HepG2 (cell line): ENCODE measurements around the gene IL27RA. TPM values are rescaled to one million over a fixed set of nuclear protein-coding genes. Genes with fewer than 3 reads are reported as not detected.
A peak's percentile ranks its signal among the peaks of the same experiment; 100 is the strongest.
"Not testable (repeated sequence)": the region's sequence is repeated elsewhere in the genome, so short reads cannot be mapped to it uniquely, and the experiment has no call there.

Source experiments
- ATAC-seq: fragments of 200-7000 bp; cut with Tn5 transposase; 3 replicates; pipeline ENCODE4 v1.9.1; 2020; ENCODE audit warnings: mild to moderate bottlenecking, moderate library complexity
- BruUV-seq: library from RNA; stranded (reverse); fragments of 400-500 nt; replicated peaks from 2 replicates; lab custom pipeline; 2021; lab: Mats Ljungman, UMichigan
- CTCF ChIA-PET: fragments of 300-600 bp; formaldehyde crosslinking; extraction: SDS; loops from one replicate; lab custom pipeline; 2021; ENCODE audit warnings: low total read pairs, inconsistent platforms, low intra/inter-chr PET ratio; lab: Yijun Ruan, JAX
- POLR2A ChIA-PET: fragments of 350-600 bp; sonication (Branson Sonifier 250); formaldehyde crosslinking; loops from one replicate; lab custom pipeline; 2020; ENCODE audit warnings: antibody characterized with exemption, inconsistent platforms; lab: Yijun Ruan, JAX
- DNase-seq: peaks from one replicate; pipeline ENCODE4 v3.0.0-alpha.2; 2015; ENCODE audit warnings: low spot score
- FAIRE-seq: peaks from 3 replicates; lab custom pipeline; 2011; peaks lifted over from hg19 to GRCh38; lab: Jason Lieb, UNC
- H2AFZ ChIP-seq: one replicate; pipeline ENCODE4 v1.6.1; 2011; ENCODE audit warnings: low read length, inconsistent platforms
- H3K27ac ChIP-seq: fragments of 300-600 bp; 3 replicates; pipeline ENCODE4 v1.8.0; 2011; ENCODE audit warnings: mixed run types, mild to moderate bottlenecking, mixed read lengths, low read length, inconsistent platforms; ENCODE audit not compliant: insufficient read depth; ENCODE audit errors: extremely low read length
- H3K27me3 ChIP-seq, 2 experiments: fragments of 200-600 bp in 1 of 2; 2 replicates in 1 of 2; 3 replicates in 1 of 2; pipeline versions ENCODE4 v1.6.0 to v1.8.0; 2011; ENCODE audit warnings: low read length in 2 of 2, mild to moderate bottlenecking in 2 of 2, moderate library complexity in 2 of 2, inconsistent platforms in 1 of 2; ENCODE audit not compliant: insufficient read depth in 2 of 2, control insufficient read depth in 1 of 2
- H3K36me3 ChIP-seq, 2 experiments: fragments of 200-600 bp in 1 of 2; replicated peaks in 1 of 2; 2 replicates in 1 of 2; 3 replicates in 1 of 2; pipeline versions ENCODE4 v1.5.1 to v1.8.0; 2011; ENCODE audit warnings: low read length in 2 of 2, inconsistent platforms in 1 of 2; ENCODE audit not compliant: insufficient read depth in 2 of 2, control insufficient read depth in 1 of 2
- H3K4me1 ChIP-seq: 2 replicates; pipeline ENCODE4 v1.5.1; 2012; ENCODE audit warnings: low read length, inconsistent platforms; ENCODE audit not compliant: insufficient read depth
- H3K4me2 ChIP-seq: 2 replicates; pipeline ENCODE4 v1.6.0; 2011; ENCODE audit warnings: low read depth, low read length, inconsistent platforms
- H3K4me3 ChIP-seq, 3 experiments: fragments of 200-600 bp in 1 of 3; sonication (generic), shearing (Covaris generic) in 1 of 3; replicated peaks in 1 of 3; 2 replicates each; pipeline ENCODE4 v1.5.1; 2011 to 2016; ENCODE audit warnings: low read length in 3 of 3, inconsistent platforms in 2 of 3, low read depth in 2 of 3, mild to moderate bottlenecking in 2 of 3, control low read depth in 1 of 3, mixed read lengths in 1 of 3; ENCODE audit not compliant: insufficient read depth in 1 of 3
- H3K79me2 ChIP-seq: one replicate; pipeline ENCODE4 v1.6.1; 2011; ENCODE audit warnings: low read length, inconsistent platforms; ENCODE audit not compliant: insufficient read depth
- H3K9ac ChIP-seq: 2 replicates; pipeline ENCODE4 v1.6.0; 2011; ENCODE audit warnings: mild to moderate bottlenecking, low read depth, low read length, inconsistent platforms; ENCODE audit not compliant: insufficient read depth
- H3K9me3 ChIP-seq: 2 replicates; pipeline ENCODE4 v1.5.1; 2012; ENCODE audit warnings: mild to moderate bottlenecking, low read length
- H4K20me1 ChIP-seq: 2 replicates; pipeline ENCODE4 v1.6.0; 2011; ENCODE audit warnings: inconsistent platforms, mild to moderate bottlenecking, low read length, moderate library complexity; ENCODE audit not compliant: insufficient read depth
- ASH2L ChIP-seq: fragments of 300-600, 200-600 bp; sonication (generic); IDR thresholded peaks from 2 replicates; pipeline ENCODE4 v1.7.0; 2017; ENCODE audit warnings: low read depth, mild to moderate bottlenecking, moderate library complexity, mixed read lengths, low read length; ENCODE audit not compliant: insufficient read length
- POLR2AphosphoS5 ChIP-seq: IDR thresholded peaks from 2 replicates; pipeline ENCODE4 v1.6.1; 2012; ENCODE audit warnings: low read depth, low read length
- ZNF121 ChIP-seq: sonication (generic); formaldehyde crosslinking; IDR thresholded peaks from 2 replicates; pipeline ENCODE4 v1.5.0; 2020; ENCODE audit warnings: mild to moderate bottlenecking, missing genetic modification reagents
- ZNF768 ChIP-seq: sonication (generic); formaldehyde crosslinking; IDR thresholded peaks from 2 replicates; pipeline ENCODE4 v1.4.0; 2020; ENCODE audit warnings: missing genetic modification reagents
- WGBS: methylation state at CpG from one replicate; pipeline ENCODE4 v1.1.6; 2017; ENCODE audit warnings: low lambda C conversion rate; 5-methylcytosine and 5-hydroxymethylcytosine counted together
- in situ Hi-C: cut with HindIII; loops from 2 replicates; pipeline ENCODE4 v1.10.0; 2017; ENCODE audit warnings: low pct_unique_long_range_greater_than_20kb; ENCODE audit not compliant: extremely low pct_ligation_motif_present
- intact Hi-C: fragments of 100-400 bp; cut with micrococcal nuclease; formaldehyde crosslinking; loops from one replicate; pipeline ENCODE4 v1.10.0; 2022; ENCODE audit not compliant: unreplicated experiment
- polyA plus RNA-seq, 8 experiments: library from polyadenylated mRNA; depleted of rRNA in 3 of 8; stranded (reverse) in 7 of 8; unstranded in 1 of 8; fragments of >200 nt; fragmentation: Illumina TruSeq in 4 of 8; extraction: Trizol in 4 of 8; gene quantifications; 2 replicates each; pipeline versions ENCODE4 v1.2.1 to v1.2.3, GENCODE V29; 2011 to 2016; ENCODE audit warnings: low read depth in 4 of 8, missing spikeins in 1 of 8, mixed read lengths in 1 of 8; ENCODE audit not compliant: insufficient read depth in 1 of 8
- total RNA-seq, 5 experiments: library from RNA; depleted of rRNA; stranded (reverse); fragments of >200 nt; fragmentation: Illumina TruSeq; extraction: Trizol; gene quantifications; 2 replicates each; pipeline ENCODE4 v1.2.3, GENCODE V29; 2016; ENCODE audit warnings: low read depth in 1 of 5
- TF ChIP-seq, protein P1 (sequence below), 2 experiments: fragments of 450-650 bp in 1 of 2; sonication (generic) in 1 of 2; formaldehyde crosslinking in 1 of 2; IDR thresholded peaks; 2 replicates each; pipeline versions ENCODE4 v1.6.1 to v1.8.0; 2016 to 2022; ENCODE audit warnings: antibody characterized with exemption in 1 of 2, mild to moderate bottlenecking in 1 of 2, missing genetic modification reagents in 1 of 2

IL27RA gene
- total and polyA plus RNA-seq, 2 of the 13 experiments (the other 11 are each of a cell fraction or from before 2014, with no cell fraction given), result 3.5 to 8.1 TPM

GRCh38 chr19:14050961-14051360 lies 19.4 kb downstream of the IL27RA start:
- POLR2A ChIA-PET, result interaction anchor here (1.6 kb wide), 1 partner anchor 8 kb away, joined by 3 read pairs; no protein-coding TSS in a partner anchor
- CTCF ChIA-PET, H3K4me3 ChIP-seq, H2AFZ ChIP-seq, H4K20me1 ChIP-seq, H3K79me2 ChIP-seq, H3K4me1 ChIP-seq, H3K36me3 ChIP-seq, DNase-seq, ATAC-seq, BruUV-seq, FAIRE-seq, H3K27me3 ChIP-seq, intact Hi-C loops, H3K4me2 ChIP-seq, H3K27ac ChIP-seq, H3K9me3 ChIP-seq, H3K9ac ChIP-seq: not testable (repeated sequence)
- WGBS, result 96% methylated on average over 10 of the region's 11 CpGs
- 0 out of 2 replicates have a peak, but pooled peaks have one; percentile 21 for TF ChIP-seq ZNF121
- in situ Hi-C loops, result loop anchor here (25.0 kb wide), 1 partner anchor 289 kb away; the partner anchor contains the start of genes C19orf53 and MRI1

- H3K36me3 ChIP-seq, result no peaks in the 10 kb centered on the region
- no peak for FAIRE-seq
- no peaks in the 10 kb centered on the region for H3K79me2 ChIP-seq
- H3K27ac ChIP-seq, result no peak overlapping the region
- WGBS, result no CpG with 5 or more reads among the region's 9 CpGs
- DNase-seq, result no peak
- intact Hi-C loops (no loop called here), in situ Hi-C loops (loop anchor here (25.0 kb wide), 1 partner anchor 290 kb away; the partner anchor contains the start of genes C19orf53 and MRI1)
- no peak overlapping the region for H2AFZ ChIP-seq
- BruUV-seq, result no TSS peak
- no peak overlapping the region for H3K9ac ChIP-seq
- POLR2A ChIA-PET, result interaction anchor here (1.6 kb wide), 1 partner anchor 7 kb away, joined by 3 read pairs; no protein-coding TSS in a partner anchor
- H3K4me2 ChIP-seq, result no peak overlapping the region
- ATAC-seq, result no peak
- no peak overlapping the region for H3K4me3 ChIP-seq
- no peaks in the 10 kb centered on the region for H4K20me1 ChIP-seq
- no peaks in the 10 kb centered on the region for H3K27me3 ChIP-seq
- CTCF ChIA-PET, result no interaction called here
- no peak for TF ChIP-seq ASH2L
- no peak for TF ChIP-seq POLR2AphosphoS5
- TF ChIP-seq, protein P1, sequence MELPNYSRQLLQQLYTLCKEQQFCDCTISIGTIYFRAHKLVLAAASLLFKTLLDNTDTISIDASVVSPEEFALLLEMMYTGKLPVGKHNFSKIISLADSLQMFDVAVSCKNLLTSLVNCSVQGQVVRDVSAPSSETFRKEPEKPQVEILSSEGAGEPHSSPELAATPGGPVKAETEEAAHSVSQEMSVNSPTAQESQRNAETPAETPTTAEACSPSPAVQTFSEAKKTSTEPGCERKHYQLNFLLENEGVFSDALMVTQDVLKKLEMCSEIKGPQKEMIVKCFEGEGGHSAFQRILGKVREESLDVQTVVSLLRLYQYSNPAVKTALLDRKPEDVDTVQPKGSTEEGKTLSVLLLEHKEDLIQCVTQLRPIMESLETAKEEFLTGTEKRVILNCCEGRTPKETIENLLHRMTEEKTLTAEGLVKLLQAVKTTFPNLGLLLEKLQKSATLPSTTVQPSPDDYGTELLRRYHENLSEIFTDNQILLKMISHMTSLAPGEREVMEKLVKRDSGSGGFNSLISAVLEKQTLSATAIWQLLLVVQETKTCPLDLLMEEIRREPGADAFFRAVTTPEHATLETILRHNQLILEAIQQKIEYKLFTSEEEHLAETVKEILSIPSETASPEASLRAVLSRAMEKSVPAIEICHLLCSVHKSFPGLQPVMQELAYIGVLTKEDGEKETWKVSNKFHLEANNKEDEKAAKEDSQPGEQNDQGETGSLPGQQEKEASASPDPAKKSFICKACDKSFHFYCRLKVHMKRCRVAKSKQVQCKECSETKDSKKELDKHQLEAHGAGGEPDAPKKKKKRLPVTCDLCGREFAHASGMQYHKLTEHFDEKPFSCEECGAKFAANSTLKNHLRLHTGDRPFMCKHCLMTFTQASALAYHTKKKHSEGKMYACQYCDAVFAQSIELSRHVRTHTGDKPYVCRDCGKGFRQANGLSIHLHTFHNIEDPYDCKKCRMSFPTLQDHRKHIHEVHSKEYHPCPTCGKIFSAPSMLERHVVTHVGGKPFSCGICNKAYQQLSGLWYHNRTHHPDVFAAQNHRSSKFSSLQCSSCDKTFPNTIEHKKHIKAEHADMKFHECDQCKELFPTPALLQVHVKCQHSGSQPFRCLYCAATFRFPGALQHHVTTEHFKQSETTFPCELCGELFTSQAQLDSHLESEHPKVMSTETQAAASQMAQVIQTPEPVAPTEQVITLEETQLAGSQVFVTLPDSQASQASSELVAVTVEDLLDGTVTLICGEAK (IDR thresholded peaks at IDR 0.05), result no peak
- TF ChIP-seq, protein P1 (CRISPR knock-in tag; IDR thresholded peaks at IDR 0.05), result no peak
- peak; percentile 70; the same call in 1 of the 2 replicates for TF ChIP-seq ZNF768
- H3K9me3 ChIP-seq, result peaks cover 4% of the 10 kb centered on the region
- no peaks in the 10 kb centered on the region for H3K4me1 ChIP-seq
These were observed 20.4 kb downstream of the IL27RA start for GRCh38 chr19:14051980-14052379.
